ENCODE results near the gene ASB12.

- TF ChIP-seq NFIC (IDR thresholded peaks at IDR 0.05; ENCODE audit: borderline replicate concordance), result no peak
- TF ChIP-seq FOXM1 (IDR thresholded peaks at IDR 0.05; ENCODE audit: low read depth), result no peak
- no peak for TF ChIP-seq GATA2 (CRISPR knock-in tag; IDR thresholded peaks at IDR 0.05)
- TF ChIP-seq FOXJ3 (CRISPR knock-in tag; IDR thresholded peaks at IDR 0.05), result no peak
- TF ChIP-seq EP300 (IDR thresholded peaks at IDR 0.05; ENCODE audit: borderline replicate concordance in 1 of 2, low read depth in 1 of 2, low read length in 1 of 2), result no peak
- TF ChIP-seq POLR2AphosphoS5 (IDR thresholded peaks at IDR 0.05; ENCODE audit: low read depth, low read length), result no peak
These were observed 26.2 kb downstream of the ASB12 start for GRCh38 chrX:64204252-64204651.
